Fibroblast of lung (primary cell): ENCODE results near the gene FAM25G.
"Not testable (repeated sequence)": the region's sequence is repeated elsewhere in the genome, so short reads cannot be mapped to it uniquely, and the experiment has no call there.

ENCODE experiments used
- CTCF ChIP-seq, 2 donors: IDR thresholded peaks in 1 of 2; conservative IDR thresholded peaks in 1 of 2; 1 replicate in 1 of 2; 2 replicates in 1 of 2; pipeline ENCODE4 v1.5.1; 2011 to 2012; ENCODE audit warnings: low read length in 2 of 2, control low read depth in 1 of 2, inconsistent platforms in 1 of 2, low read depth in 1 of 2, mild to moderate bottlenecking in 1 of 2
- EZH2 ChIP-seq: IDR thresholded peaks from 2 replicates; pipeline ENCODE4 v1.5.1; 2012; ENCODE audit warnings: low read length, control low read depth, mild to moderate bottlenecking; ENCODE audit errors: missing control alignments

- TF ChIP-seq CTCF (conservative IDR thresholded peaks at IDR 0.05 in 1 of 2, IDR thresholded peaks at IDR 0.05 in 1 of 2; ENCODE audit: low read depth in 1 of 2, low read length in 2 of 2); EZH2: not testable (repeated sequence)
Measured at GRCh38 chr10:47491600-47491999, at the start of gene FAM25G.
